GM23248 (cell line): Measurements from ENCODE around the gene CCDC117. TPM values are rescaled to one million over a fixed set of nuclear protein-coding genes. Genes with fewer than 3 reads are reported as not detected.

Experiments
- DNase-seq: peaks from one replicate; pipeline ENCODE4 v3.0.0-alpha.2; 2015
- H2AFZ ChIP-seq: fragments of 200-600 bp; sonication (generic); 2 replicates; pipeline ENCODE4 v1.6.1; 2016; ENCODE audit warnings: antibody characterized with exemption
- H3F3A ChIP-seq: fragments of 200-600 bp; sonication (generic); 2 replicates; pipeline ENCODE4 v1.6.1; 2016; ENCODE audit warnings: mild to moderate bottlenecking, antibody characterized with exemption, mixed run types; ENCODE audit not compliant: insufficient read depth
- H3K27ac ChIP-seq: fragments of 200-600 bp; sonication (generic); 2 replicates; pipeline ENCODE4 v1.5.1; 2016; ENCODE audit warnings: mild to moderate bottlenecking
- H3K27me3 ChIP-seq: fragments of 200-600 bp; sonication (generic); replicated peaks from 2 replicates; pipeline ENCODE4 v1.6.1; 2016; ENCODE audit warnings: mild to moderate bottlenecking; ENCODE audit not compliant: insufficient read depth
- H3K36me3 ChIP-seq: fragments of 200-600 bp; sonication (generic); 2 replicates; pipeline ENCODE4 v1.6.1; 2016; ENCODE audit warnings: low read depth, mild to moderate bottlenecking
- H3K4me1 ChIP-seq: fragments of 200-600 bp; sonication (generic); 2 replicates; pipeline ENCODE4 v1.6.1; 2016; ENCODE audit warnings: mild to moderate bottlenecking; ENCODE audit not compliant: insufficient read depth
- H3K4me2 ChIP-seq: fragments of 200-600 bp; sonication (generic); one replicate; pipeline ENCODE4 v1.6.1; 2016; ENCODE audit warnings: mild to moderate bottlenecking; ENCODE audit not compliant: unreplicated experiment
- H3K4me3 ChIP-seq: fragments of 200-600 bp; sonication (generic); 2 replicates; pipeline ENCODE4 v1.5.1; 2016; ENCODE audit warnings: mild to moderate bottlenecking
- H3K79me2 ChIP-seq: fragments of 200-600 bp; sonication (generic); 2 replicates; pipeline ENCODE4 v1.6.1; 2016; ENCODE audit warnings: mild to moderate bottlenecking; ENCODE audit not compliant: insufficient read depth
- H3K9ac ChIP-seq: fragments of 200-600 bp; sonication (generic); 2 replicates; pipeline ENCODE4 v1.6.1; 2016; ENCODE audit warnings: mild to moderate bottlenecking
- H3K9me2 ChIP-seq: fragments of 200-600 bp; sonication (generic); 2 replicates; pipeline ENCODE4 v1.6.1; 2016; ENCODE audit warnings: mixed run types, mild to moderate bottlenecking, moderate library complexity; ENCODE audit not compliant: insufficient read depth
- H3K9me3 ChIP-seq: fragments of 200-600 bp; sonication (generic); one replicate; pipeline ENCODE4 v1.6.1; 2017; ENCODE audit warnings: low read depth
- H4K20me1 ChIP-seq: fragments of 200-600 bp; sonication (generic); 2 replicates; pipeline ENCODE4 v1.6.0; 2016; ENCODE audit not compliant: insufficient read depth
- EZH2 ChIP-seq: fragments of 200-600 bp; sonication (generic); IDR thresholded peaks from 2 replicates; pipeline ENCODE4 v1.6.1; 2018; ENCODE audit warnings: antibody characterized with exemption, mild to moderate bottlenecking; ENCODE audit not compliant: insufficient read depth, poor library complexity, severe bottlenecking
- EZH2phosphoT487 ChIP-seq: fragments of 200-600 bp; sonication (generic); IDR thresholded peaks from 2 replicates; pipeline ENCODE4 v1.6.1; 2018; ENCODE audit warnings: antibody characterized with exemption, moderate library complexity, mild to moderate bottlenecking, low read depth; ENCODE audit not compliant: insufficient read depth
- WGBS, 2 experiments: methylation state at CpG; one replicate each; pipeline ENCODE4 v1.1.6; 2015 to 2017; ENCODE audit warnings: low lambda C conversion rate in 2 of 2, low coverage in 1 of 2; ENCODE audit errors: missing lambda C conversion rate in 2 of 2; 5-methylcytosine and 5-hydroxymethylcytosine counted together
- in situ Hi-C: fragments of 300-500 bp; cut with MboI; formaldehyde crosslinking; loops from 2 replicates; pipeline ENCODE4 v1.15.0; 2020
- polyA plus RNA-seq: library from polyadenylated mRNA; unstranded; fragments of >200 nt; fragmentation: Nextera tagmentation; extraction: Ambion mirVana; gene quantifications from 2 replicates; pipeline ENCODE4 v1.2.1, GENCODE V29; 2016
- total RNA-seq: library from RNA; depleted of rRNA; stranded (reverse); fragments of >200 nt; shearing (Covaris generic); gene quantifications from 2 replicates; pipeline ENCODE4 v1.2.3, GENCODE V29; 2014

CCDC117 gene
- total and polyA plus RNA-seq, 2 experiments from 2014 or later = 14.6 to 24.2 TPM

DNA sequence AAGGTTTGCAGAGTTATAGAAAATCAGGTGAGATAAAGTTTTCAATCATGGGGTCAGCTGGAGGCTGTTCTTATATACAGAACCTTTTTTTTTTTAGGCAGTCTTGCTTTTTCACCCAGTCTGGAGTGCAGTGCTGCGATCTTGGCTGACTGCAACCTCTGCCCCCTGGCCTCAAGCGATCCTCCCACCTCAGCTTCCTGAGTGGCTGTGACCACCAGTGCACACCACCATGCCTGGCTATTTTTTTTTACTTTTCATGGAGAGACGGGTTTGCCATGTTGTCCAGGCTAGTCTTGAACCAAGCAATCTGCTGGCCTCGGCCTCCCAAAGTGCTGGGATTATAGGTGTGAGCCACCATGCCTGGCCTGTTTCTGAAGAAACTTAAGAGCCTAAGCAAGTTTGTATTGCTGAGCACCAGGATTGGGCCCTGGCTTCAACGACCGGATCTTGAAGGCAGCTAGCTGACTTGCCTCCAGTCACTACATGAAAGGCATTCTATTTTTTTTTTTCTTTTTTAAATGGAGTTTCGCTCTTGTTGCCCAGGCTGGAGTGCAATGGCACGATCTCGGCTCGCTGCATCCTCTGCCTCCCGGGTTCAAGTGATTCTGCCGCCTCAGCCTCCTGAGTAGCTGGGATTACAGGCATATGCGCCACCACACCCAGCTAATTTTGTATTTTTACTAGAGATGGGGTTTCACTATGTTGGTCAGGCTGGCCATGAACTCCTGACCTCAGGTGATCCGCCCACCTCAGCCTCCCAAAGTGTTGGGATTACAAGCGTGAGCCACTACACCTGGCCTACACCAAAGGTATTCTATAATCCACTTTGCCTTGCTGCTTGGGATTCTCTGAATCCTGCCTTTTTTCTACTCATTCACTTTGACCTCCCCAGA is 20.2 kb downstream of the CCDC117 start:
- peaks cover 49% of the 10 kb centered on the region for H3K36me3 ChIP-seq
- in situ Hi-C loops = no loop called here

GRCh38 chr22:28793976-28794584 is 21.6 kb downstream of the CCDC117 start:
- H3K9me3 ChIP-seq = no peaks in the 10 kb centered on the region
- H3K4me2 ChIP-seq = no peak overlapping the region
- H3K79me2 ChIP-seq = peaks cover 46% of the 10 kb centered on the region
- H3F3A ChIP-seq = peaks cover 86% of the 10 kb centered on the region
- no peak for TF ChIP-seq EZH2
- TF ChIP-seq EZH2phosphoT487 = no peak
- no peak overlapping the region for H3K9ac ChIP-seq
- 78 to 79% methylated on average over 4 of the region's 4 CpGs for WGBS, 2 experiments
- no peak overlapping the region for H2AFZ ChIP-seq
- no peak for DNase-seq
- in situ Hi-C loops = no loop called here
- H3K36me3 ChIP-seq = peaks cover 53% of the 10 kb centered on the region
- H4K20me1 ChIP-seq = peaks cover 10% of the 10 kb centered on the region; the same call in 1 of the 2 replicates
- H3K4me1 ChIP-seq = peaks cover 19% of the 10 kb centered on the region
- no peaks in the 10 kb centered on the region for H3K9me2 ChIP-seq
- H3K27me3 ChIP-seq = no peaks in the 10 kb centered on the region
- H3K4me3 ChIP-seq = no peak overlapping the region
- peak overlapping the region; percentile 18; the same call in 1 of the 2 replicates for H3K27ac ChIP-seq

More for the DNA sequence above, 20.2 kb downstream of the CCDC117 start:
- H3K4me1 ChIP-seq = peaks cover 12% of the 10 kb centered on the region
- no peaks in the 10 kb centered on the region for H3K9me3 ChIP-seq
- peaks cover 10% of the 10 kb centered on the region; the same call in 1 of the 2 replicates for H4K20me1 ChIP-seq
- no peak overlapping the region for H3K4me2 ChIP-seq
- H3K4me3 ChIP-seq = no peak overlapping the region
- DNase-seq = no peak
- no peaks in the 10 kb centered on the region for H3K27me3 ChIP-seq
- H3K9me2 ChIP-seq = no peaks in the 10 kb centered on the region
- H3K27ac ChIP-seq = peak overlapping the region; percentile 18; the same call in 1 of the 2 replicates
- no peak overlapping the region for H2AFZ ChIP-seq
- H3K9ac ChIP-seq = no peak overlapping the region
- WGBS, 2 experiments = 93 to 95% methylated on average over 13 to 15 of the region's 15 CpGs
- no peak for TF ChIP-seq EZH2
- no peak for TF ChIP-seq EZH2phosphoT487
- peaks cover 75% of the 10 kb centered on the region for H3F3A ChIP-seq
- peaks cover 32% of the 10 kb centered on the region for H3K79me2 ChIP-seq

GRCh38 chr22:28795071-28795693 is 22.7 kb downstream of the CCDC117 start:
- Histone ChIP-seq H3K79me2 (peaks cover 57% of the 10 kb centered on the region), H3K9me3 (no peaks in the 10 kb centered on the region), H3K9me2 (no peaks in the 10 kb centered on the region), H2AFZ (no peak overlapping the region), H3K27ac (peak overlapping the region; percentile 18; the same call in 1 of the 2 replicates), H4K20me1 (peaks cover 10% of the 10 kb centered on the region; the same call in 1 of the 2 replicates), H3F3A (peaks cover 91% of the 10 kb centered on the region), H3K36me3 (peaks cover 53% of the 10 kb centered on the region), H3K9ac (no peak overlapping the region), H3K4me3 (no peak overlapping the region), H3K27me3 (no peaks in the 10 kb centered on the region), H3K4me2 (no peak overlapping the region), H3K4me1 (peaks cover 19% of the 10 kb centered on the region)
- in situ Hi-C loops = no loop called here
- WGBS, 2 experiments = 67 to 71% methylated on average over 6 of the region's 6 CpGs
- no peak for DNase-seq
- TF ChIP-seq EZH2 = no peak
- TF ChIP-seq EZH2phosphoT487 = no peak
